Transverse colon (tissue), 4 donors: Measurements from ENCODE around the gene PLXNA3.

Source experiments
- CTCF ChIP-seq, 5 experiments: fragments of 200-600 bp in 3 of 5; fragments of 450-650 bp in 2 of 5; sonication (generic) in 3 of 5; IDR thresholded peaks; 1 replicate in 2 of 5; 2 replicates in 3 of 5; pipeline ENCODE4 v1.5.1; 2016 to 2017; ENCODE audit warnings: antibody characterized with exemption in 5 of 5, inconsistent platforms in 3 of 5, mild to moderate bottlenecking in 2 of 5, moderate library complexity in 1 of 5
- POLR2A ChIP-seq: fragments of 450-650 bp; IDR thresholded peaks from one replicate; pipeline ENCODE4 v1.6.1; 2016; ENCODE audit warnings: antibody characterized with exemption, mild to moderate bottlenecking, moderate library complexity
- POLR2AphosphoS5 ChIP-seq, 3 donors: sonication (generic); formaldehyde crosslinking; IDR thresholded peaks; one replicate each; pipeline ENCODE4 v1.6.1; 2016; ENCODE audit warnings: antibody characterized with exemption in 3 of 3

DNA sequence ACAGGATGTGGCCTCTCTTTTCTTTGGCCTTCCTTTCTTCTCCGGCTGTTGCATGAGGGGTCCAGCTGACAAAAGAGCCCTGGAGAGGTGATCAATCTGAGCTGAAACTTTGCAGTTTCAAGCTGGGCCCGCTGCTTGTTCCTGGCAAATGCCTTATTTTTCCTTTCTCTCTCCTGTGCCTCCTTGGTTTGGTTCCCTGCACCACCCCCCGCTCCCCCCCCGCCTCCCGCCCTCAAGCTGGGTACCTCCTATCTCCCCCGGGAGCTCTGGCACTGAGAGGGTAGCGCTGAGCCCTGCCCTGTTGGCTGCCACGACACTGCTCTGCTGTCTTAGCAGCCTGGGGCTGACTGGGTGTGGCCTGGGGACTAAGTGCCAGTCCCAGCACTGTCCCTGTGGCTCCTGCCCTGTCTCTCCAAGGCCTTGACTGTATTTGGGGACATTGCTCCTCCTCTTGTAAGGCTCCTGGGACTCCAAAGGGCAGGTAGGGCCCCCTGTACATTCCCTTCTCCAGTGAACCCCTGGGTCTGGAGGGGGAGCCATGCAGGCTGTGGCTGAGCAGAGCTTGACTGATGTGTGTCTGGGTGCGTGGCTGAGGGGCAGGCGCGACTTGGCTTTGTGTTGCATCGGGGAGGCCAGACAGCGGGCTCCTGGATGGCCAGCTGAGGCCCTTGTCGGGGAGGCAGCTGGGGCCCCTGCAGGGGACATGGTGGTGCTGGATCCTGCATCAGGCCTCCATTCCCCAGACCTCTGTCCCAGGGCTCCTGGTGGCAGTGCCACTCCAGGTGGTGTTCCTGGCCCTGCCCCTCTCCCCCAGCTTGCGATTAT lies 1.1 kb downstream of the PLXNA3 start:
- TF ChIP-seq CTCF (IDR thresholded peaks at IDR 0.05) (no peak), POLR2A (peak; percentile 18), POLR2AphosphoS5 (IDR thresholded peaks at IDR 0.05) (no peak)
